GM13976 (cell line): Measurements from ENCODE around the gene DYNC2H1.

Experiments used
- DNase-seq: peaks from one replicate; pipeline ENCODE4 v3.0.0; 2012; ENCODE audit warnings: low spot score
- in situ Hi-C: fragments of 300-500 bp; cut with MboI; formaldehyde crosslinking; loops from one replicate; pipeline ENCODE4 v1.12.0; 2022; ENCODE audit warnings: low sequenced_read_pairs, mixed read lengths, inconsistent platforms; ENCODE audit not compliant: unreplicated experiment
- TF ChIP-seq, protein P1 (sequence below): IDR thresholded peaks from 2 replicates; pipeline ENCODE4 v1.5.1; 2012; ENCODE audit warnings: borderline replicate concordance, mild to moderate bottlenecking; ENCODE audit not compliant: insufficient read depth; ENCODE audit errors: extremely low read depth, missing control alignments, control extremely low read depth

Gene DYNC2H1

DNA sequence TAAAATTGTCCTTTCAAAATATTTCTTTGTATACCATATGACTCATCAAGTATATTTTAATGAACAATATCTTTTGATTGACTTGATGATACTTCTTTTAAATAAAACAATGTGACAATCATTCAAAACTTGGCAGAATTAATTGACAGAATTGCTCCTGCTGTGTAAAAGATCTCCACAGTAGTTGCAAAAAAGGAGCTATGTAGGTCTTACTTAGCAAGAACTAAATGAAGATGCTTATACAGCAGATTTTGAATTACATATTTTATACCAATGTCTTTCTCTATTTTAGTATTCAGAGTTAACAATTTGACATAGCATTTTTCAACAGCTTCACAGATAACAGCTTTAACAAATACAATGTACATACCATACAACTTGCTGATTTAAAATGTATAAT is 144.9 kb downstream of the DYNC2H1 start:
- DNase-seq: no peak
- in situ Hi-C loops: no loop called here
- TF ChIP-seq, protein P1, sequence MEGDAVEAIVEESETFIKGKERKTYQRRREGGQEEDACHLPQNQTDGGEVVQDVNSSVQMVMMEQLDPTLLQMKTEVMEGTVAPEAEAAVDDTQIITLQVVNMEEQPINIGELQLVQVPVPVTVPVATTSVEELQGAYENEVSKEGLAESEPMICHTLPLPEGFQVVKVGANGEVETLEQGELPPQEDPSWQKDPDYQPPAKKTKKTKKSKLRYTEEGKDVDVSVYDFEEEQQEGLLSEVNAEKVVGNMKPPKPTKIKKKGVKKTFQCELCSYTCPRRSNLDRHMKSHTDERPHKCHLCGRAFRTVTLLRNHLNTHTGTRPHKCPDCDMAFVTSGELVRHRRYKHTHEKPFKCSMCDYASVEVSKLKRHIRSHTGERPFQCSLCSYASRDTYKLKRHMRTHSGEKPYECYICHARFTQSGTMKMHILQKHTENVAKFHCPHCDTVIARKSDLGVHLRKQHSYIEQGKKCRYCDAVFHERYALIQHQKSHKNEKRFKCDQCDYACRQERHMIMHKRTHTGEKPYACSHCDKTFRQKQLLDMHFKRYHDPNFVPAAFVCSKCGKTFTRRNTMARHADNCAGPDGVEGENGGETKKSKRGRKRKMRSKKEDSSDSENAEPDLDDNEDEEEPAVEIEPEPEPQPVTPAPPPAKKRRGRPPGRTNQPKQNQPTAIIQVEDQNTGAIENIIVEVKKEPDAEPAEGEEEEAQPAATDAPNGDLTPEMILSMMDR: no peak

DNA sequence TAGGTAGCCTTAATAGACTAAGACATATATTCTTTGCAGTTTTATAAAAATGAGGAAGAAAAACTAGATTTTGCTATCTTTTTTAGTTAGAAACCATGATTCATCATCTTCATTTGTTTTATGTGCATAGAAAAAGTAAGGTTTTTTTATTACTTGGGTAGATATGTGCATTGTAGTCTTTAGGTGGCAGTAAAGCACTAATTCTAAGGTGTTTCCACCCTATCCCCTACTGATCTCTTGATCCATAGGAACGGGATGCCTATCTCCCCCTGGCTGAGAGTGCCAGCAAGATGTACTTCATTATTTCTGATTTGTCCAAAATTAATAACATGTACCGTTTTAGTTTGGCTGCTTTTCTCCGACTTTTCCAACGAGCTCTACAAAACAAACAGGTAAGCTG is 148.1 kb downstream of the DYNC2H1 start:
- TF ChIP-seq, protein P1: no peak
- in situ Hi-C loops: no loop called here
- no peak for DNase-seq

DNA sequence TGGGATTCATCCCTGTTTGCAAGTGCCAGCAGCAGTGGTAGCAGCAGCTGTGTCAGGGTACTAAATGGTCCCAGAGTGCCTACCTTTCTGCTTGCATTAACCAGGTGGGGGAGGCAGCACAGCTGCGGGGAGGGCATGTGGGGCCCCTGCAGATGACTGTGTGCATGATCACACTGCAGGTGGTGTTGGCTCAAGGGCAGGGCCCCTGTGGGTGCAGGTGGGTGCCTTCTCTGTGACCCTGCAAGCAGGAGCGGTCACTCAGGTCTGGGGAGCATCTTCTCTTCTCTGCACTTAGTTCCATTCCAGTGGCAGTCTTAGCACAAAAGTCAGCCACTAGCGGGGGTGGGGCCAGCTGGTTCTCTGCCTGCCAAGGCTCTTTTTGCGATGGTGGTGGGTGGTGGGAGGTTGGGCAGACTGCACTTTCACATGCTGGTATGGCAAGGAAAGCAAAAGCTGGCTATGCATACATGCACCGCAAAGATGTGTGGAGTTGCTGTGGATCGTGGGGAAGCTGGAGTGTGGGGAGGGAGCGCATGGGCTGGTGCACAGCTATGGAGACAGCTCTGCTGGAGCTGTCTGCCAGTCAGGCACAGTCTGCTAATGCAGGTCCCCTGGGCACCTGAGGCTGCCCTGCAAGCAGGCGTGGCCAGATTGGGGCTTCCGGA is 157.1 kb downstream of the DYNC2H1 start:
- DNase-seq: no peak
- in situ Hi-C loops: no loop called here
- TF ChIP-seq, protein P1: no peak

DNA sequence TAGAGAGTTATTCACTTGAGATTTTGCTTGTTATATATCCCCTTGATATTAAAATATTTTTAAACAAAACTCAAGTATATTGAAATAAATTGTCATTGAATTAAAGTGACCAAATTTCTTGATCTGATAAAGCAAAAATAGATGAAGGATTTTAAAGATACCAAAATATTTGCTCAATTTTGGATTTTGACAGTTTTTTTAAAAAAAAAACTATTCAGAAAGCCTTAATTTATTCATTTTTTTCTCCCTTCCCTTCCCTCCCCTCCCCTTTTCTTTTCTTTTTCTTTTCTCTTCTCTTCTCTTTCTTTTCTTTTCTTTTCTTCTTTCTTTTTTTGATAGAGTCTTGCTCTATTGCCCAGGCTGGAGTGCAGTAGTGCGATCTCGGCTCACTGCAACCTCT is 163.7 kb downstream of the DYNC2H1 start:
- TF ChIP-seq, protein P1: no peak
- DNase-seq: no peak
- in situ Hi-C loops: no loop called here

DNA sequence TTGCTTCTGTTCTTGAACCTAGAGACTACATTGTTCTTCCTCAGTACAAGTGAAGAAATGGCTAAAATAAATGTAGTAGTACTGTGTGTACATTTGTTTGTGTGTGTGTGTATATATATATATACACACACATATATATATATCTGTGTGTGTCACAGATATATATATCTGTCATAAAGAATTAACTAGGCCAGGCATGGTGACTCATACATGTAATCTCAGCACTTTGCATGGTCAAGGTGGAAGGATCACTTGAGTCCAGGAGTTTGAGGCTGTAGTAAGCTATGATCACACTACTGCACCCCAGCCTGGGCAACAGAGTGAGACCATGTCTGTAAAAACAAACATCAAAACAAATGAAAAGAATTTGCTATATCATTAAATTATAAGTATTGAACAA is 164.8 kb downstream of the DYNC2H1 start:
- in situ Hi-C loops: no loop called here
- DNase-seq: no peak
- TF ChIP-seq, protein P1: no peak

DNA sequence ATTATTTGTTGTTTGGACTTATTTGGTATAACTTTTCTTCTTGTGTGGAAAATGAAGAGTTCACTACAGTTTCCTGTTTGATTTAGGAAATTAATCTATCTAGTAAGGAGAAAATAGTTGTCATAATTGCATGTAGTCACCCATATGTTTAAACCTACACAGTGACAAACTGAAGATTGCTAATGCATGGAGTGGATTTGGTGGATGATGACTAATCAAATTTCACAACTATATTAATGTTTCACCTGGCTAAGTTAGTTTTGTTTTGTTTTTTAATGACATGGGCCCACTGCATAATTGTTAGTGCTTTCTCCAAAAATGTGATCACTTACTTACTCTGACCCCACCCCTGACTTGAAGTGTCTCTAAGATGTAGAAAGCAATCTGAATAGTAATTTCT is 170.6 kb downstream of the DYNC2H1 start:
- TF ChIP-seq, protein P1: no peak
- no peak for DNase-seq
- in situ Hi-C loops: no loop called here

DNA sequence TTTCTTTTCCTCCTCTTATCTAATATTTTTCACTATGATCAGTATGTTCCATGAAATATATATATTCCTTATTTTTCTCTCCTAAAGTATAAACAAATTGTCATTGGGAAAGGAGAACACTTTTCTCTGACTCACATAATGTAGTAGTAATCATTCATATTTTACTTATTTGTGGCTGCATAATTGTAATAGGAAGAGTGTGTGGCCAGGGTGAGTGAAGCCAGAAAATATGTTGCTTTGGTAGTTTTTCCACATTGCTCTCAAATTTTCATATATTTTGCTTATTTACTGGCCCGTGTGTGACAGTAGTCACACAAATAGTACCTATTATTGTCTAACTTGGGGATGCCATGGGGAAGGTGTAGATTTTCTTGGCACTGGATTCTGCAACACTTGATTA is 172.1 kb downstream of the DYNC2H1 start:
- no peak for DNase-seq
- TF ChIP-seq, protein P1: no peak
- in situ Hi-C loops: no loop called here
